WTC11 (cell line): ENCODE measurements around the gene CSNK1G1.

Experiments
- JUN ChIP-seq: sonication (generic); formaldehyde crosslinking; IDR thresholded peaks from 2 replicates; pipeline ENCODE4 v1.8.0; 2023; ENCODE audit warnings: mild to moderate bottlenecking, missing genetic modification reagents
- TF ChIP-seq, protein P1 (sequence below): sonication (generic); formaldehyde crosslinking; conservative IDR thresholded peaks from 2 replicates; pipeline ENCODE4 v1.8.1; 2022; ENCODE audit warnings: mild to moderate bottlenecking, missing genetic modification reagents
- TF ChIP-seq, protein P2 (sequence below): fragments of 200-600 bp; IDR thresholded peaks from 2 replicates; pipeline ENCODE4 v1.8.0; 2022; ENCODE audit warnings: antibody characterized with exemption

DNA sequence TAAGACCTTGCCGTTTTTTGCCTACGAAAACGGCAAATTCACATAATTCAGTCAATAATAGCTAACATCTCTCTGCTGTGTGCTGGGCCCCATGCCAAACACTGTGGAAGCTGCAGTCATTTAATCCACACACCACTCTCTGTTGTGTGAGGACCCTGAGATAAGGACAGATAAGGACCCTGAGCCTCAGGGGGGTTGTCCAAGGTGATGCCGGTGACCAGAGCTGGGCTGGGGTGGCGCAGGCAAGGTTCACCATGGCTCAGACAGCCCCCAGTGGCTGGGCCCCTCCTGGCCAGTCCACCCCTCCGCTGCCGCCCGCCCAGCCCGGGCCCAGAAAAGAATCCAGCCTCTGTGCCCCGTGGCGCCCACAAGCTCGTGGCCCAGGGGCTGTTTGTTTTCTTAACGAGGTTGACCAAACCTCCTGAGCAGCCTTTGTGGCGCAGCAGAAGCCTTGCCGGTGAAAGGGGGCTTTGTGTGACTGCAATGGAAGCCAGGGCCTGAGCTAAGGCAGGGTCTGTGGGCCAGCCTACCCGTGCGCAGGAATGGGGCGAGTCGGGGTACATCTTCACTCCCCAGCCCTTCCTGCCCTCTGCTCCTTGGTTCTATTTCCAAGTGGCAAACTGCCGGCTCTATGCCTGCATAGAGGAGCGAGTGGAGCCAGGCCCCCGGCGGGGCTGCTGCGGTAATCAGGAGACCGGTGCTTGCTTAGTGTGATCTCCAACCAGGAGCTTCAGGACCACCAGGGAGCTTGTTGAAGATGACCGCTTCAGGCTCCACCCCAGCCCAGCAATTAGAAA lies 208.9 kb downstream of the CSNK1G1 start:
- TF ChIP-seq, protein P1, sequence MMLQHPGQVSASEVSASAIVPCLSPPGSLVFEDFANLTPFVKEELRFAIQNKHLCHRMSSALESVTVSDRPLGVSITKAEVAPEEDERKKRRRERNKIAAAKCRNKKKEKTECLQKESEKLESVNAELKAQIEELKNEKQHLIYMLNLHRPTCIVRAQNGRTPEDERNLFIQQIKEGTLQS = no peak
- TF ChIP-seq, protein P2, sequence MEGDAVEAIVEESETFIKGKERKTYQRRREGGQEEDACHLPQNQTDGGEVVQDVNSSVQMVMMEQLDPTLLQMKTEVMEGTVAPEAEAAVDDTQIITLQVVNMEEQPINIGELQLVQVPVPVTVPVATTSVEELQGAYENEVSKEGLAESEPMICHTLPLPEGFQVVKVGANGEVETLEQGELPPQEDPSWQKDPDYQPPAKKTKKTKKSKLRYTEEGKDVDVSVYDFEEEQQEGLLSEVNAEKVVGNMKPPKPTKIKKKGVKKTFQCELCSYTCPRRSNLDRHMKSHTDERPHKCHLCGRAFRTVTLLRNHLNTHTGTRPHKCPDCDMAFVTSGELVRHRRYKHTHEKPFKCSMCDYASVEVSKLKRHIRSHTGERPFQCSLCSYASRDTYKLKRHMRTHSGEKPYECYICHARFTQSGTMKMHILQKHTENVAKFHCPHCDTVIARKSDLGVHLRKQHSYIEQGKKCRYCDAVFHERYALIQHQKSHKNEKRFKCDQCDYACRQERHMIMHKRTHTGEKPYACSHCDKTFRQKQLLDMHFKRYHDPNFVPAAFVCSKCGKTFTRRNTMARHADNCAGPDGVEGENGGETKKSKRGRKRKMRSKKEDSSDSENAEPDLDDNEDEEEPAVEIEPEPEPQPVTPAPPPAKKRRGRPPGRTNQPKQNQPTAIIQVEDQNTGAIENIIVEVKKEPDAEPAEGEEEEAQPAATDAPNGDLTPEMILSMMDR = no peak
- TF ChIP-seq JUN = no peak
